OCI-LY3 (cell line): ENCODE data around the gene NTNG2.

Experiments
- CTCF ChIP-seq: fragments of 200-600, 300-600 bp; sonication (generic); IDR thresholded peaks from 2 replicates; pipeline ENCODE4 v1.5.1; 2014; ENCODE audit warnings: antibody characterized with exemption, low read length, low read depth
- EZH2phosphoT487 ChIP-seq: fragments of 200-600 bp; shearing (Covaris generic); IDR thresholded peaks from 2 replicates; pipeline ENCODE4 v1.6.1; 2018; ENCODE audit warnings: antibody characterized with exemption, mixed run types, low read depth

GRCh38 chr9:132236662-132237311 is 74.9 kb downstream of the NTNG2 start:
- 0 out of 2 replicates have a peak, but pooled peaks have one; percentile 3 for TF ChIP-seq CTCF
- no peak for TF ChIP-seq EZH2phosphoT487
